ENCODE data around the gene WDR3.
A peak's percentile ranks its signal among the peaks of the same experiment; 100 is the strongest.

WDR3 gene

GRCh38 chr1:117929343-117930172, at the start of gene WDR3, which contains the start of gene GDAP2:
Gene WDR3, plus strand, starts transcription at chr1:117929739. Its CDS starts 3,581 bp downstream, at chr1:117933320.
Gene GDAP2, minus strand, starts transcription at chr1:117929621. Its CDS starts 9,264 bp downstream, at chr1:117920357.
- H3K9ac ChIP-seq, result peak within 1 kb of the TSS; percentile 72 to 87 (median 82)
- peak within 1 kb of the TSS; percentile 55 to 83 (median 74) for H3K27ac ChIP-seq
- H4K20me1 ChIP-seq, result peaks cover 19 to 79% (median 42%) of the 10 kb centered on the region in 11 experiments; a peak in 20 of 22 replicates
- H3K36me3 ChIP-seq, result peaks cover 8 to 31% (median 25%) of the 10 kb centered on the region in 11 experiments
- peak within 1 kb of the TSS; percentile 85 to 98 (median 92) for H3K4me2 ChIP-seq
- no peaks in the 10 kb centered on the region for H3K27me3 ChIP-seq
- H3K4me1 ChIP-seq, result peaks cover 26 to 57% (median 44%) of the 10 kb centered on the region in 10 experiments
- no peaks in the 10 kb centered on the region for H3K9me3 ChIP-seq (replicated peaks in 1 of 11)
- peak within 1 kb of the TSS; percentile 82 to 97 (median 89) for H3K4me3 ChIP-seq
- TF ChIP-seq Cebpa-rat (IDR thresholded peaks at IDR 0.05), result no peak

- no peak overlapping the region for H3K27ac ChIP-seq
- H3K4me1 ChIP-seq, result no peaks in the 10 kb centered on the region
- H3K4me2 ChIP-seq, result no peak overlapping the region
- peaks cover 24 to 91% (median 39%) of the 10 kb centered on the region in 11 experiments; a peak in 21 of 22 replicates for H3K36me3 ChIP-seq
- no peak overlapping the region for H3K4me3 ChIP-seq
- no peaks in the 10 kb centered on the region for H3K9me3 ChIP-seq (replicated peaks in 1 of 11)
- TF ChIP-seq Cebpa-rat (IDR thresholded peaks at IDR 0.05), result no peak
- no peak overlapping the region for H3K9ac ChIP-seq
- no peaks in the 10 kb centered on the region for H3K27me3 ChIP-seq
- no peaks in the 10 kb centered on the region for H4K20me1 ChIP-seq
These were observed 45.9 kb upstream of the WDR3 start for GRCh38 chr1:117883616-117884015.

GRCh38 chr1:117886101-117886795, 43.3 kb upstream of the WDR3 start:
- Histone ChIP-seq H3K9me3 (replicated peaks in 1 of 11) (no peaks in the 10 kb centered on the region), H3K4me2 (no peak overlapping the region), H3K27me3 (no peaks in the 10 kb centered on the region), H3K27ac (no peak overlapping the region), H4K20me1 (no peaks in the 10 kb centered on the region), H3K4me1 (no peaks in the 10 kb centered on the region), H3K4me3 (no peak overlapping the region), H3K9ac (no peak overlapping the region), H3K36me3 (peaks cover 7 to 83% (median 21%) of the 10 kb centered on the region in 11 experiments; a peak in 20 of 22 replicates)
- TF ChIP-seq Cebpa-rat (IDR thresholded peaks at IDR 0.05), result no peak

GRCh38 chr1:117890452-117890851, 39.1 kb upstream of the WDR3 start:
- no peak for TF ChIP-seq Cebpa-rat (IDR thresholded peaks at IDR 0.05)
- no peaks in the 10 kb centered on the region for H3K4me1 ChIP-seq
- no peaks in the 10 kb centered on the region for H3K27me3 ChIP-seq

GRCh38 chr1:117892512-117892911, 37.0 kb upstream of the WDR3 start:
- H3K9me3 ChIP-seq (replicated peaks in 1 of 11), result no peaks in the 10 kb centered on the region

More at GRCh38 chr1:117890452-117890851, 39.1 kb upstream of the WDR3 start:
- Histone ChIP-seq H3K36me3 (peaks cover 8 to 87% (median 32%) of the 10 kb centered on the region in 11 experiments; a peak in 20 of 22 replicates), H3K9me3 (replicated peaks in 1 of 11) (no peaks in the 10 kb centered on the region), H3K4me3 (no peak overlapping the region), H3K9ac (no peak overlapping the region), H3K4me2 (no peak overlapping the region), H3K27ac (no peak overlapping the region), H4K20me1 (no peaks in the 10 kb centered on the region)

GRCh38 chr1:117894078-117894477, 35.5 kb upstream of the WDR3 start:
- no peaks in the 10 kb centered on the region for H4K20me1 ChIP-seq
- H3K4me2 ChIP-seq, result no peak overlapping the region
- H3K27ac ChIP-seq, result no peak overlapping the region
- H3K9ac ChIP-seq, result no peak overlapping the region
- H3K4me1 ChIP-seq, result no peaks in the 10 kb centered on the region
- H3K27me3 ChIP-seq, result no peaks in the 10 kb centered on the region
- H3K4me3 ChIP-seq, result no peak overlapping the region
- TF ChIP-seq Cebpa-rat (IDR thresholded peaks at IDR 0.05), result no peak
- peaks cover 38 to 91% (median 53%) of the 10 kb centered on the region in 11 experiments for H3K36me3 ChIP-seq
- H3K9me3 ChIP-seq (replicated peaks in 1 of 11), result no peaks in the 10 kb centered on the region

More at GRCh38 chr1:117892512-117892911, 37.0 kb upstream of the WDR3 start:
- Histone ChIP-seq H3K27ac (no peak overlapping the region), H4K20me1 (no peaks in the 10 kb centered on the region), H3K27me3 (no peaks in the 10 kb centered on the region), H3K4me2 (no peak overlapping the region), H3K4me3 (no peak overlapping the region), H3K4me1 (no peaks in the 10 kb centered on the region), H3K36me3 (peaks cover 24 to 88% (median 44%) of the 10 kb centered on the region in 11 experiments; a peak in 21 of 22 replicates), H3K9ac (no peak overlapping the region)
- TF ChIP-seq Cebpa-rat (IDR thresholded peaks at IDR 0.05), result no peak

GRCh38 chr1:117895482-117896114, 33.9 kb upstream of the WDR3 start:
- Histone ChIP-seq H3K4me3 (no peak overlapping the region), H3K27me3 (no peaks in the 10 kb centered on the region), H3K9me3 (replicated peaks in 1 of 11) (no peaks in the 10 kb centered on the region), H3K9ac (no peak overlapping the region), H4K20me1 (no peaks in the 10 kb centered on the region), H3K27ac (no peak overlapping the region), H3K4me1 (no peaks in the 10 kb centered on the region), H3K4me2 (no peak overlapping the region), H3K36me3 (peaks cover 37 to 98% (median 56%) of the 10 kb centered on the region in 11 experiments)
- TF ChIP-seq Cebpa-rat (IDR thresholded peaks at IDR 0.05), result no peak

GRCh38 chr1:117897551-117897950, 32.0 kb upstream of the WDR3 start:
- Histone ChIP-seq H3K4me3 (no peak overlapping the region), H3K4me1 (no peaks in the 10 kb centered on the region), H3K36me3 (peaks cover 54 to 98% (median 71%) of the 10 kb centered on the region in 11 experiments), H3K9ac (no peak overlapping the region), H3K4me2 (no peak overlapping the region), H3K27ac (no peak overlapping the region), H3K27me3 (no peaks in the 10 kb centered on the region; a peak in 1 of 22 replicates), H3K9me3 (replicated peaks in 1 of 11) (no peaks in the 10 kb centered on the region), H4K20me1 (no peaks in the 10 kb centered on the region)
- no peak for TF ChIP-seq Cebpa-rat (IDR thresholded peaks at IDR 0.05)

GRCh38 chr1:117899801-117900200, 29.7 kb upstream of the WDR3 start:
- TF ChIP-seq Cebpa-rat (IDR thresholded peaks at IDR 0.05), result 0 out of 22 replicates have a peak, but pooled peaks of 1 of the 11 experiments have one; percentile 17
- H3K9me3 ChIP-seq (replicated peaks in 1 of 11), result no peaks in the 10 kb centered on the region

More at GRCh38 chr1:117899801-117900200, 29.7 kb upstream of the WDR3 start:
- no peaks in the 10 kb centered on the region for H3K4me1 ChIP-seq
- H3K4me3 ChIP-seq, result no peak overlapping the region
- H4K20me1 ChIP-seq, result no peaks in the 10 kb centered on the region
- no peak overlapping the region for H3K9ac ChIP-seq
- no peak overlapping the region for H3K4me2 ChIP-seq
- H3K27ac ChIP-seq, result no peak overlapping the region
- H3K36me3 ChIP-seq, result peaks cover 66 to 100% (median 81%) of the 10 kb centered on the region in 11 experiments
- H3K27me3 ChIP-seq, result no peaks in the 10 kb centered on the region; a peak in 1 of 22 replicates

Data from BLaER1 treated with 17β-estradiol and CSF1 and Interleukin-3, amounts not matched to agents 10 nM and 100 nM (cell line).